ENCODE results near the gene MIA2.

- no peak for TF ChIP-seq POLR2A (IDR thresholded peaks at IDR 0.05)
- no peak for TF ChIP-seq CTCF (IDR thresholded peaks at IDR 0.05)
These were observed 150.5 kb downstream of the MIA2 start for GRCh38 chr14:39384177-39384576.

Measured in vagina (tissue), 2 donors.